Loucy (cell line): ENCODE results near the gene PEAK1.

Source experiments
- EZH2phosphoT487 ChIP-seq: fragments of 200-600 bp; IDR thresholded peaks from 2 replicates; pipeline ENCODE4 v1.6.1; 2018; ENCODE audit warnings: antibody characterized with exemption, mild to moderate bottlenecking, moderate library complexity, borderline replicate concordance
- TF ChIP-seq, protein P1 (sequence below): fragments of 200-600 bp; sonication (generic); conservative IDR thresholded peaks from 2 replicates; pipeline ENCODE4 v1.5.1; 2014; ENCODE audit warnings: mild to moderate bottlenecking, antibody characterized with exemption, low read length

DNA sequence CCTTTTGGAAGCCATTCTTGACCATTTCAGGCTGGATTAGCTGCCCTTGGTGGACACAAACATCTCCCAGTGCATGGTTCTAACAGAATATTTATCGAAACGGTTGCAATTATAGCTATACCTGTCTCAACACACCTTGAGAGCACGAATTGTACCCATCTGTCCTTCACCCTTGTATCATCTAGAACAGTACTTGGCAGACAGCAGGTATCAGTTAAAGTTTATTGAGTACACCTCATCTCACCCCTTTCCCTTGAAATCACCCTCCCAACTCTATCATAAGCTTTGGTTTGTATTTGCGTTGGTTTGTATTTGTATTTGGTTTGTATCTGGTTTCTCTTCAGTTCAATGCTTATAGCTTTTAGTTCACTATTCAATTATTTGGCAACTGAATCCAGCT lies 361.4 kb downstream of the PEAK1 start:
- TF ChIP-seq, protein P1, sequence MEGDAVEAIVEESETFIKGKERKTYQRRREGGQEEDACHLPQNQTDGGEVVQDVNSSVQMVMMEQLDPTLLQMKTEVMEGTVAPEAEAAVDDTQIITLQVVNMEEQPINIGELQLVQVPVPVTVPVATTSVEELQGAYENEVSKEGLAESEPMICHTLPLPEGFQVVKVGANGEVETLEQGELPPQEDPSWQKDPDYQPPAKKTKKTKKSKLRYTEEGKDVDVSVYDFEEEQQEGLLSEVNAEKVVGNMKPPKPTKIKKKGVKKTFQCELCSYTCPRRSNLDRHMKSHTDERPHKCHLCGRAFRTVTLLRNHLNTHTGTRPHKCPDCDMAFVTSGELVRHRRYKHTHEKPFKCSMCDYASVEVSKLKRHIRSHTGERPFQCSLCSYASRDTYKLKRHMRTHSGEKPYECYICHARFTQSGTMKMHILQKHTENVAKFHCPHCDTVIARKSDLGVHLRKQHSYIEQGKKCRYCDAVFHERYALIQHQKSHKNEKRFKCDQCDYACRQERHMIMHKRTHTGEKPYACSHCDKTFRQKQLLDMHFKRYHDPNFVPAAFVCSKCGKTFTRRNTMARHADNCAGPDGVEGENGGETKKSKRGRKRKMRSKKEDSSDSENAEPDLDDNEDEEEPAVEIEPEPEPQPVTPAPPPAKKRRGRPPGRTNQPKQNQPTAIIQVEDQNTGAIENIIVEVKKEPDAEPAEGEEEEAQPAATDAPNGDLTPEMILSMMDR = no peak
- TF ChIP-seq EZH2phosphoT487 = no peak
